ENCODE data around the gene APOBEC3A. TPM values are rescaled to one million over a fixed set of nuclear protein-coding genes. Genes with fewer than 3 reads are reported as not detected.

Gene APOBEC3A
- total RNA-seq, 2 experiments from 2014 or later, result 0.17 TPM; not detected in 1

GRCh38 chr22:38935023-38935422 is 22.4 kb upstream of the APOBEC3A start:
- DNase-seq, result no peak
- no peaks in the 10 kb centered on the region for H3K36me3 Mint-ChIP-seq
- peaks cover 19% of the 10 kb centered on the region for H3K27me3 Mint-ChIP-seq
- H3K4me1 Mint-ChIP-seq (ENCODE audit: low read depth), result peaks cover 2% of the 10 kb centered on the region
- H3K27ac Mint-ChIP-seq, result no peak overlapping the region
- intact Hi-C loops (cut with micrococcal nuclease), result no loop called here
- CTCF ChIA-PET, result interaction anchor here (0.9 kb wide), 1 partner anchor 57 kb away, joined by 4 read pairs; no protein-coding TSS in a partner anchor
- H3K9me3 Mint-ChIP-seq, result no peaks in the 10 kb centered on the region
- no peak overlapping the region for H3K4me3 Mint-ChIP-seq
- POLR2A ChIA-PET, result no interaction called here

GRCh38 chr22:38935616-38936015 is 21.8 kb upstream of the APOBEC3A start:
- Mint-ChIP-seq H3K27ac (no peak overlapping the region), H3K36me3 (no peaks in the 10 kb centered on the region), H3K4me3 (no peak overlapping the region), H3K27me3 (peaks cover 19% of the 10 kb centered on the region), H3K9me3 (no peaks in the 10 kb centered on the region), H3K4me1 (ENCODE audit: low read depth) (peaks cover 4% of the 10 kb centered on the region)
- intact Hi-C loops (cut with micrococcal nuclease), result no loop called here
- no peak for DNase-seq
- CTCF ChIA-PET, result interaction anchor here (1.0 to 1.1 kb wide), 2 partner anchors 8 to 66 kb away, joined by 4 to 6 read pairs; no protein-coding TSS in a partner anchor
- POLR2A ChIA-PET, result no interaction called here

- intact Hi-C loops (cut with micrococcal nuclease), result no loop called here
- DNase-seq, result no peak
- Mint-ChIP-seq H3K4me3 (no peak overlapping the region), H3K27me3 (peaks cover 19% of the 10 kb centered on the region), H3K36me3 (no peaks in the 10 kb centered on the region), H3K27ac (no peak overlapping the region), H3K4me1 (ENCODE audit: low read depth) (peaks cover 14% of the 10 kb centered on the region), H3K9me3 (no peaks in the 10 kb centered on the region)
- CTCF ChIA-PET, result interaction anchor here (1.0 to 1.1 kb wide), 2 partner anchors 9 to 67 kb away, joined by 4 to 6 read pairs; no protein-coding TSS in a partner anchor
- POLR2A ChIA-PET, result no interaction called here
Observed at GRCh38 chr22:38936562-38936961, 20.8 kb upstream of the APOBEC3A start.

GRCh38 chr22:38937036-38937435 is 20.4 kb upstream of the APOBEC3A start:
- no peak for DNase-seq
- H3K36me3 Mint-ChIP-seq, result no peaks in the 10 kb centered on the region
- no peak overlapping the region for H3K4me3 Mint-ChIP-seq
- CTCF ChIA-PET, result no interaction called here
- peaks cover 18% of the 10 kb centered on the region for H3K4me1 Mint-ChIP-seq (ENCODE audit: low read depth)
- POLR2A ChIA-PET, result no interaction called here
- intact Hi-C loops (cut with micrococcal nuclease), result no loop called here
- no peaks in the 10 kb centered on the region for H3K9me3 Mint-ChIP-seq
- no peak overlapping the region for H3K27ac Mint-ChIP-seq
- H3K27me3 Mint-ChIP-seq, result peaks cover 19% of the 10 kb centered on the region

GRCh38 chr22:38937541-38937940 is 19.9 kb upstream of the APOBEC3A start:
- no peak overlapping the region for H3K27ac Mint-ChIP-seq
- ChIA-PET CTCF (no interaction called here), POLR2A (no interaction called here)
- H3K27me3 Mint-ChIP-seq, result peaks cover 19% of the 10 kb centered on the region
- no peaks in the 10 kb centered on the region for H3K36me3 Mint-ChIP-seq
- no peaks in the 10 kb centered on the region for H3K9me3 Mint-ChIP-seq
- intact Hi-C loops (cut with micrococcal nuclease), result no loop called here
- H3K4me3 Mint-ChIP-seq, result no peak overlapping the region
- H3K4me1 Mint-ChIP-seq (ENCODE audit: low read depth), result peaks cover 23% of the 10 kb centered on the region
- no peak for DNase-seq

GRCh38 chr22:38938221-38938620 is 19.2 kb upstream of the APOBEC3A start:
- Mint-ChIP-seq H3K27me3 (peaks cover 22% of the 10 kb centered on the region), H3K4me1 (ENCODE audit: low read depth) (peaks cover 29% of the 10 kb centered on the region), H3K27ac (no peak overlapping the region), H3K4me3 (no peak overlapping the region), H3K9me3 (no peaks in the 10 kb centered on the region), H3K36me3 (no peaks in the 10 kb centered on the region)
- ChIA-PET CTCF (no interaction called here), POLR2A (no interaction called here)
- no peak for DNase-seq
- intact Hi-C loops (cut with micrococcal nuclease), result no loop called here

- peaks cover 34% of the 10 kb centered on the region for H3K4me1 Mint-ChIP-seq (ENCODE audit: low read depth)
- H3K27me3 Mint-ChIP-seq, result peaks cover 25% of the 10 kb centered on the region
- no peak overlapping the region for H3K4me3 Mint-ChIP-seq
- POLR2A ChIA-PET, result no interaction called here
- CTCF ChIA-PET, result interaction anchor here (1.5 to 1.7 kb wide), 2 partner anchors 64 to 69 kb away, joined by 6 to 8 read pairs; no protein-coding TSS in a partner anchor
- no peak for DNase-seq
- no peak overlapping the region for H3K27ac Mint-ChIP-seq
- no peaks in the 10 kb centered on the region for H3K9me3 Mint-ChIP-seq
- intact Hi-C loops (cut with micrococcal nuclease), result no loop called here
- no peaks in the 10 kb centered on the region for H3K36me3 Mint-ChIP-seq
Observed at GRCh38 chr22:38938925-38939324, 18.5 kb upstream of the APOBEC3A start.

- H3K27me3 Mint-ChIP-seq, result peaks cover 27% of the 10 kb centered on the region
- H3K4me3 Mint-ChIP-seq, result peak overlapping the region; percentile 45
- intact Hi-C loops (cut with micrococcal nuclease), result loop anchor here (1.0 to 10.0 kb wide), 7 partner anchors 13 to 184 kb away; partner anchors contain the start of genes APOBEC3H and SUN2
- POLR2A ChIA-PET, result interaction anchor here (0.8 to 2.9 kb wide), 14 partner anchors 11 to 177 kb away, joined by 3 to 29 read pairs (median 4); partner anchors contain the start of genes APOBEC3B and CBX6
- peaks cover 34% of the 10 kb centered on the region for H3K4me1 Mint-ChIP-seq (ENCODE audit: low read depth)
- CTCF ChIA-PET, result interaction anchor here (0.9 to 3.7 kb wide), 11 partner anchors 11 to 174 kb away, joined by 3 to 29 read pairs (median 4); partner anchors contain the start of gene CBX6
- H3K9me3 Mint-ChIP-seq, result no peaks in the 10 kb centered on the region
- DNase-seq, result peak; percentile 40
- H3K27ac Mint-ChIP-seq, result peak overlapping the region; percentile 80
- H3K36me3 Mint-ChIP-seq, result no peaks in the 10 kb centered on the region
Observed at GRCh38 chr22:38940811-38941384, 16.5 kb upstream of the APOBEC3A start.

GRCh38 chr22:38941488-38941987 is 15.9 kb upstream of the APOBEC3A start:
- peaks cover 28% of the 10 kb centered on the region for H3K27me3 Mint-ChIP-seq

GRCh38 chr22:38942702-38943101 is 14.7 kb upstream of the APOBEC3A start:
- peaks cover 32% of the 10 kb centered on the region for H3K27me3 Mint-ChIP-seq
- peak overlapping the region; percentile 24 for H3K27ac Mint-ChIP-seq
- no peaks in the 10 kb centered on the region for H3K36me3 Mint-ChIP-seq
- intact Hi-C loops (cut with micrococcal nuclease), result loop anchor here (5.0 to 10.0 kb wide), 2 partner anchors 152 to 185 kb away; partner anchors contain the start of genes APOBEC3H and SUN2
- POLR2A ChIA-PET, result interaction anchor here (0.8 to 2.9 kb wide), 2 partner anchors 11 to 173 kb away, joined by 3 to 27 read pairs; no protein-coding TSS in a partner anchor
- no peaks in the 10 kb centered on the region for H3K9me3 Mint-ChIP-seq
- CTCF ChIA-PET, result interaction anchor here (1.0 to 3.7 kb wide), 5 partner anchors 15 to 173 kb away, joined by 3 to 29 read pairs (median 4); no protein-coding TSS in a partner anchor
- H3K4me1 Mint-ChIP-seq (ENCODE audit: low read depth), result peaks cover 46% of the 10 kb centered on the region
- no peak for DNase-seq
- peak overlapping the region; percentile 4 for H3K4me3 Mint-ChIP-seq

More at GRCh38 chr22:38941488-38941987, 15.9 kb upstream of the APOBEC3A start:
- CTCF ChIA-PET, result interaction anchor here (0.6 to 3.7 kb wide), 12 partner anchors 10 to 174 kb away, joined by 3 to 29 read pairs (median 4); partner anchors contain the start of gene CBX6
- POLR2A ChIA-PET, result interaction anchor here (0.8 to 2.9 kb wide), 14 partner anchors 10 to 176 kb away, joined by 3 to 29 read pairs (median 4); partner anchors contain the start of genes APOBEC3B and CBX6
- Mint-ChIP-seq H3K9me3 (no peaks in the 10 kb centered on the region), H3K36me3 (no peaks in the 10 kb centered on the region), H3K4me1 (ENCODE audit: low read depth) (peaks cover 35% of the 10 kb centered on the region), H3K4me3 (peak overlapping the region; percentile 45), H3K27ac (peak overlapping the region; percentile 80)
- DNase-seq, result peak; percentile 89
- intact Hi-C loops (cut with micrococcal nuclease), result loop anchor here (1.0 to 10.0 kb wide), 7 partner anchors 13 to 184 kb away; partner anchors contain the start of genes APOBEC3H and SUN2

GRCh38 chr22:38943201-38943600 is 14.2 kb upstream of the APOBEC3A start:
- Mint-ChIP-seq H3K27ac (no peak overlapping the region), H3K36me3 (no peaks in the 10 kb centered on the region), H3K4me3 (peak overlapping the region; percentile 4), H3K27me3 (peaks cover 31% of the 10 kb centered on the region), H3K9me3 (no peaks in the 10 kb centered on the region), H3K4me1 (ENCODE audit: low read depth) (peaks cover 51% of the 10 kb centered on the region)
- no peak for DNase-seq
- intact Hi-C loops (cut with micrococcal nuclease), result loop anchor here (5.0 to 10.0 kb wide), 2 partner anchors 152 to 186 kb away; partner anchors contain the start of genes APOBEC3H and SUN2
- ChIA-PET CTCF (interaction anchor here (1.0 to 3.7 kb wide), 5 partner anchors 16 to 74 kb away, joined by 3 to 29 read pairs (median 3); no protein-coding TSS in a partner anchor), POLR2A (interaction anchor here (2.9 kb wide), 1 partner anchor 11 kb away, joined by 27 read pairs; no protein-coding TSS in a partner anchor)

- CTCF ChIA-PET, result interaction anchor here (0.6 to 3.7 kb wide), 5 partner anchors 20 to 75 kb away, joined by 3 to 29 read pairs (median 3); no protein-coding TSS in a partner anchor
- H3K4me1 Mint-ChIP-seq (ENCODE audit: low read depth), result peaks cover 52% of the 10 kb centered on the region
- POLR2A ChIA-PET, result no interaction called here
- no peak for DNase-seq
- no peaks in the 10 kb centered on the region for H3K9me3 Mint-ChIP-seq
- no peak overlapping the region for H3K27ac Mint-ChIP-seq
- intact Hi-C loops (cut with micrococcal nuclease), result loop anchor here (5.0 to 10.0 kb wide), 2 partner anchors 151 to 187 kb away; partner anchors contain the start of genes APOBEC3H and SUN2
- H3K27me3 Mint-ChIP-seq, result peaks cover 29% of the 10 kb centered on the region
- no peak overlapping the region for H3K4me3 Mint-ChIP-seq
- no peaks in the 10 kb centered on the region for H3K36me3 Mint-ChIP-seq
Observed at GRCh38 chr22:38943882-38944281, 13.5 kb upstream of the APOBEC3A start.

Measured in activated CD4-positive, alpha-beta memory T cell treated with anti-CD3 and anti-CD28 coated beads for 36 hours (primary cell).